ENCODE results near the gene TMEM51. TPM values are rescaled to one million over a fixed set of nuclear protein-coding genes. Genes with fewer than 3 reads are reported as not detected.

TMEM51 gene
- total RNA-seq, 5 donors from 2014 or later (not counting 1 experiment from before 2014, with no cell fraction given), result 0.23 to 0.26 TPM; not detected in 3

DNA sequence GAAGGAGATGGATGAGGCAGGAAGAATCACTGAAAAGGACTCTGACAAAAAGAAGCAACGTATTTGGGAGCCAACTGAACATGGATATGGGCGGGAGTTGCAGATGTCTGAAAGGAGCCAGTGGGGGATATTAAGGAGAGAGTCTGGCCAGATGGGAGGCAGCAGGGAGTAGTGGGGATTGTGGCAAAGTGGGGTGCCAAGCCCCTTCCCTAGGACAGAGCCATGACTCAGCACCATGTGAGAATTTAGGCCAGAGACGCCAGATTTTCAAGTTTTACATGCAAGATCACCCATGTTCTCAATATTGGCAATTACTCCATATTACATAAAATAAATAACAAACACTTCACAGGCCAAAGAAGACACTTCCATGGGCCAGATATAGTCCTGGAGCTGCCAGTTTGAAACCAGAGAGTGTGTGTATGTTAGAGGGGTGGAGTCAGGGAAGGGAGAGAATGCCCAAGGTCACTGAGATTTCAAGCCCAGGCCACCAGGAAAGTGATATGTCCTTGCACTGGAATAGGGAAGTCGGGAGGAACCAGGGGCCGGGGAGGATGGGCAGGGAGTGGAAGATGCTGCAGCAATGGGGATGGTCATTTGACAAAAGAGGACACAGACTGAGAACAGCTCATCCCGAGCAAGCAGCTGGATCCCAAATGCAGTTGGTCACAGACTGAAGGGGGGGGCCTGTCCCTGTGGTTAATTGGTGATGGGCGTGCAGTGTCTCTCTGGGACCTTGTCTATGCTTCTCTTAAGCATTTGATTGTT, 23.5 kb downstream of the TMEM51 start:
- Histone ChIP-seq H3K9me3 (no peaks in the 10 kb centered on the region), H3K27me3 (replicated peaks in 1 of 2; ENCODE audit: control insufficient read depth in 2 of 2, extremely low read depth in 1 of 2, insufficient read depth in 2 of 2, low read length in 1 of 2) (peaks cover 0 to 37% of the 10 kb centered on the region in 2 experiments), H3K4me1 (ENCODE audit: control insufficient read depth in 1 of 2, extremely low read depth in 1 of 2, insufficient read depth in 2 of 2, low read length in 2 of 2) (no peaks in the 10 kb centered on the region), H3K36me3 (ENCODE audit: control insufficient read depth in 2 of 2, extremely low read depth in 1 of 2, insufficient read depth in 1 of 2, low read length in 1 of 2) (no peaks in the 10 kb centered on the region), H3K4me3 (ENCODE audit: control insufficient read depth in 1 of 2, extremely low read depth in 1 of 2, low read length in 1 of 2) (no peak overlapping the region), H3K27ac (ENCODE audit: low read length) (no peak overlapping the region)
- Mint-ChIP-seq H3K4me3 (no peak overlapping the region), H3K36me3 (no peaks in the 10 kb centered on the region), H3K9me3 (no peaks in the 10 kb centered on the region), H3K27me3 (peaks cover 37 to 43% of the 10 kb centered on the region in 2 donors), H3K27ac (no peak overlapping the region), H3K4me1 (peaks cover 0 to 9% (median 6%) of the 10 kb centered on the region in 3 donors)
- 79% methylated on average over 4 of the region's 7 CpGs for WGBS (ENCODE audit: insufficient coverage)
- POLR2A ChIA-PET, result no interaction called here
- ATAC-seq (replicated peaks in 1 of 4), result no peak
- no peak for DNase-seq
- CTCF ChIA-PET, result no interaction called here

GRCh38 chr1:15177710-15178166, 24.2 kb downstream of the TMEM51 start:
- WGBS (ENCODE audit: insufficient coverage), result 53% methylated on average over 11 of the region's 14 CpGs
- ChIA-PET POLR2A (no interaction called here), CTCF (no interaction called here)
- Mint-ChIP-seq H3K36me3 (no peaks in the 10 kb centered on the region), H3K27ac (no peak overlapping the region), H3K4me3 (no peak overlapping the region), H3K27me3 (peaks cover 33 to 40% of the 10 kb centered on the region in 2 donors), H3K4me1 (peaks cover 0 to 3% (median 0%) of the 10 kb centered on the region in 3 donors), H3K9me3 (no peaks in the 10 kb centered on the region)
- Histone ChIP-seq H3K27ac (ENCODE audit: low read length) (no peak overlapping the region), H3K4me3 (ENCODE audit: control insufficient read depth in 1 of 2, extremely low read depth in 1 of 2, low read length in 1 of 2) (no peak overlapping the region), H3K9me3 (no peaks in the 10 kb centered on the region), H3K27me3 (replicated peaks in 1 of 2; ENCODE audit: control insufficient read depth in 2 of 2, extremely low read depth in 1 of 2, insufficient read depth in 2 of 2, low read length in 1 of 2) (peaks cover 0 to 39% of the 10 kb centered on the region in 2 experiments), H3K36me3 (ENCODE audit: control insufficient read depth in 2 of 2, extremely low read depth in 1 of 2, insufficient read depth in 1 of 2, low read length in 1 of 2) (no peaks in the 10 kb centered on the region), H3K4me1 (ENCODE audit: control insufficient read depth in 1 of 2, extremely low read depth in 1 of 2, insufficient read depth in 2 of 2, low read length in 2 of 2) (no peaks in the 10 kb centered on the region)
- DNase-seq (no peak), ATAC-seq (replicated peaks in 1 of 4) (no peak)

DNA sequence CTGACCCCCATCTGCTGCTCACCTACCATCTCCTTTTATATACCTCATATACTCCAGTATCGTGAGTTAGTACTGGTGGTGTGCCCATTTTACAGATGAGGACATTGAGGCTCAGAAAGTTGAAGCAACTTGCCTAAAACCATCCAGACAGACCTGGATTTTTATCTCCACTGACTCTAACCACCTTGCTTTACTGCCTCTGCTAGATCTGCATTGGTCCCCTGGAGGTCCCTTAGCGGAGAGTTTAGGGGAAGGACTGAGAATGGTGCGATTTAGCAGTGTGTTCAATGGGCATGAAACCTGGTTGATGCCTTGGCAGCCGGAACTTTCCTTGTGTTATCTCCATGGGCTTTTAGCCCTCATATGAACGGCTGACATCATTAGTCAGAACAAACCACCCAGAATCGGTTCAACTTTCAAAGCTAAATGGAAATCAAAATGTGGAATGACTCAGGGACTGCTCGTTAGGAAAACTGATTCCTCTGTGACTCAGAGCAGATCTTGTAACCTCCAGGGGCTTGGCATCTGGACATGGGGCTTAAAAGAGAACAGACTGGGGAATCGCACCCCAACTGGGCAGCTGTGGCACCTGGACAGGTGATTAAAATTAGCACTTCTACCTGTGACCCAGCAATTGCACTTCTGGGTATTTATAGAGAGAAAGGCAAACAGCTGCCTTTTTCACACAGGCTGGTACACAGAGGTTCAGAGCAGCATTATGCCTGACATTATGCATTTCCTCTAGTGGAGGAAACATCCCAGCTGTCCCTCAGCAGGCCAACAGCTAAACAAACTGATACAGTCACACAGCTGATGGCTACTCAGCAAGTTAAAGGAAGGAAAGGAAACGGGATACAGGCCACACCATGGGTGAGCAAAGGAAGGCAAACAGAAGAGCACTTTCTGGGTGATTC, 25.3 kb downstream of the TMEM51 start:
- no peak for ATAC-seq (replicated peaks in 1 of 4)
- WGBS (ENCODE audit: insufficient coverage), result 73% methylated on average over 7 of the region's 9 CpGs

GRCh38 chr1:15179485-15179883, 25.9 kb downstream of the TMEM51 start:
- Mint-ChIP-seq H3K27me3 (peaks cover 39 to 41% of the 10 kb centered on the region in 2 donors), H3K36me3 (no peaks in the 10 kb centered on the region), H3K4me3 (no peak overlapping the region), H3K27ac (no peak overlapping the region), H3K4me1 (no peaks in the 10 kb centered on the region), H3K9me3 (no peaks in the 10 kb centered on the region)
- no peak overlapping the region for H3K27ac ChIP-seq (ENCODE audit: low read length)
- POLR2A ChIA-PET, result no interaction called here
- no peaks in the 10 kb centered on the region for H3K9me3 ChIP-seq
- H3K4me1 ChIP-seq (ENCODE audit: control insufficient read depth in 1 of 2, extremely low read depth in 1 of 2, insufficient read depth in 2 of 2, low read length in 2 of 2), result no peaks in the 10 kb centered on the region
- no peaks in the 10 kb centered on the region for H3K36me3 ChIP-seq (ENCODE audit: control insufficient read depth in 2 of 2, extremely low read depth in 1 of 2, insufficient read depth in 1 of 2, low read length in 1 of 2)
- H3K27me3 ChIP-seq (replicated peaks in 1 of 2; ENCODE audit: control insufficient read depth in 2 of 2, extremely low read depth in 1 of 2, insufficient read depth in 2 of 2, low read length in 1 of 2), result peaks cover 0 to 40% of the 10 kb centered on the region in 2 experiments
- WGBS (ENCODE audit: insufficient coverage), result 95% methylated on average over 4 of the region's 8 CpGs
- ATAC-seq (replicated peaks in 1 of 4) (no peak), DNase-seq (no peak)
- no peak overlapping the region for H3K4me3 ChIP-seq (ENCODE audit: control insufficient read depth in 1 of 2, extremely low read depth in 1 of 2, low read length in 1 of 2)
- CTCF ChIA-PET, result no interaction called here

More for the DNA sequence above, 25.3 kb downstream of the TMEM51 start:
- ChIA-PET POLR2A (no interaction called here), CTCF (no interaction called here)
- Histone ChIP-seq H3K9me3 (no peaks in the 10 kb centered on the region), H3K36me3 (ENCODE audit: control insufficient read depth in 2 of 2, extremely low read depth in 1 of 2, insufficient read depth in 1 of 2, low read length in 1 of 2) (no peaks in the 10 kb centered on the region), H3K27me3 (replicated peaks in 1 of 2; ENCODE audit: control insufficient read depth in 2 of 2, extremely low read depth in 1 of 2, insufficient read depth in 2 of 2, low read length in 1 of 2) (peaks cover 0 to 39% of the 10 kb centered on the region in 2 experiments), H3K4me1 (ENCODE audit: control insufficient read depth in 1 of 2, extremely low read depth in 1 of 2, insufficient read depth in 2 of 2, low read length in 2 of 2) (no peaks in the 10 kb centered on the region), H3K27ac (ENCODE audit: low read length) (no peak overlapping the region), H3K4me3 (ENCODE audit: control insufficient read depth in 1 of 2, extremely low read depth in 1 of 2, low read length in 1 of 2) (no peak overlapping the region)
- H3K9me3 Mint-ChIP-seq, result no peaks in the 10 kb centered on the region
- H3K27me3 Mint-ChIP-seq, result peaks cover 34 to 43% of the 10 kb centered on the region in 2 donors
- no peak overlapping the region for H3K27ac Mint-ChIP-seq
- no peaks in the 10 kb centered on the region for H3K36me3 Mint-ChIP-seq
- peaks cover 0 to under 1% (median 0%) of the 10 kb centered on the region in 3 donors for H3K4me1 Mint-ChIP-seq
- H3K4me3 Mint-ChIP-seq, result no peak overlapping the region
- DNase-seq, result no peak

DNA sequence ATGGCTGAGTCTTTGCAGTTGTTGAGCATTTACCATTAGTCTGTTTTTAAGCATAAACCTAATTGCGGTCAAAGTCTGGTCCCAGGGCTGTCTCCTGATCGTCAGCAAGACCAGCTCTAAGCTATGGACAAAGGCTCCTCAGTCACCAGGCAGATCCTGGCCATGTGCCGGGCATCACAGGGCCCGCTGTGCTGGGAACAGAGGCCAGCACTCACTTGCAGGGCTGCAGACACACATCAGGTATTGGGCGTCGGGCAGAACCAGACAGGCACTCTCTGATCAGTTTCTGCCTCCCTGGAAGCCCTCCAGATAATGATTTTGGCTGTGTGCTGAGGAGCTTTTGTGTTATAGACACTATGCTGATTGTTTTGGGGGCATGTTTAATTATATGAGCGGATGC, 26.6 kb downstream of the TMEM51 start:
- H3K36me3 ChIP-seq (ENCODE audit: control insufficient read depth in 2 of 2, extremely low read depth in 1 of 2, insufficient read depth in 1 of 2, low read length in 1 of 2), result no peaks in the 10 kb centered on the region
- H3K36me3 Mint-ChIP-seq, result no peaks in the 10 kb centered on the region
- ChIA-PET POLR2A (no interaction called here), CTCF (no interaction called here)
- DNase-seq, result no peak
- H3K27ac Mint-ChIP-seq, result no peak overlapping the region
- H3K4me3 Mint-ChIP-seq, result no peak overlapping the region
- no peak overlapping the region for H3K27ac ChIP-seq (ENCODE audit: low read length)
- H3K4me3 ChIP-seq (ENCODE audit: control insufficient read depth in 1 of 2, extremely low read depth in 1 of 2, low read length in 1 of 2), result no peak overlapping the region
- peaks cover 39 to 41% of the 10 kb centered on the region in 2 donors for H3K27me3 Mint-ChIP-seq
- peaks cover 0 to 40% of the 10 kb centered on the region in 2 experiments for H3K27me3 ChIP-seq (replicated peaks in 1 of 2; ENCODE audit: control insufficient read depth in 2 of 2, extremely low read depth in 1 of 2, insufficient read depth in 2 of 2, low read length in 1 of 2)
- H3K9me3 ChIP-seq, result no peaks in the 10 kb centered on the region
- 73% methylated on average over 3 of the region's 7 CpGs for WGBS (ENCODE audit: insufficient coverage)
- no peaks in the 10 kb centered on the region for H3K9me3 Mint-ChIP-seq
- H3K4me1 Mint-ChIP-seq, result no peaks in the 10 kb centered on the region
- no peak for ATAC-seq (replicated peaks in 1 of 4)
- H3K4me1 ChIP-seq (ENCODE audit: control insufficient read depth in 1 of 2, extremely low read depth in 1 of 2, insufficient read depth in 2 of 2, low read length in 2 of 2), result no peaks in the 10 kb centered on the region

GRCh38 chr1:15180945-15181523, 27.5 kb downstream of the TMEM51 start:
- H3K9me3 Mint-ChIP-seq, result no peaks in the 10 kb centered on the region
- H3K36me3 Mint-ChIP-seq, result no peaks in the 10 kb centered on the region
- WGBS (ENCODE audit: insufficient coverage), result 90% methylated on average over 5 of the region's 8 CpGs
- no peaks in the 10 kb centered on the region for H3K4me1 ChIP-seq (ENCODE audit: control insufficient read depth in 1 of 2, extremely low read depth in 1 of 2, insufficient read depth in 2 of 2, low read length in 2 of 2)
- H3K27me3 Mint-ChIP-seq, result peaks cover 40 to 41% of the 10 kb centered on the region in 2 donors
- POLR2A ChIA-PET, result no interaction called here
- H3K27ac ChIP-seq (ENCODE audit: low read length), result no peak overlapping the region
- no peak overlapping the region for H3K4me3 Mint-ChIP-seq
- H3K4me3 ChIP-seq (ENCODE audit: control insufficient read depth in 1 of 2, extremely low read depth in 1 of 2, low read length in 1 of 2), result no peak overlapping the region
- no peaks in the 10 kb centered on the region for H3K4me1 Mint-ChIP-seq
- no peaks in the 10 kb centered on the region for H3K36me3 ChIP-seq (ENCODE audit: control insufficient read depth in 2 of 2, extremely low read depth in 1 of 2, insufficient read depth in 1 of 2, low read length in 1 of 2)
- no peak for DNase-seq
- H3K27ac Mint-ChIP-seq, result no peak overlapping the region
- H3K27me3 ChIP-seq (replicated peaks in 1 of 2; ENCODE audit: control insufficient read depth in 2 of 2, extremely low read depth in 1 of 2, insufficient read depth in 2 of 2, low read length in 1 of 2), result peaks cover 0 to 42% of the 10 kb centered on the region in 2 experiments
- no peaks in the 10 kb centered on the region for H3K9me3 ChIP-seq
- ATAC-seq (replicated peaks in 1 of 4), result no peak
- CTCF ChIA-PET, result no interaction called here

All from T-cell (primary cell).